Measurements from ENCODE around the gene COPB2.

GRCh38 chr3:139346771-139347170 is 42.7 kb downstream of the COPB2 start:
- no peak for TF ChIP-seq POLR2A (IDR thresholded peaks at IDR 0.05; ENCODE audit: borderline replicate concordance, extremely low read depth, insufficient read depth, insufficient read length)
- TF ChIP-seq EGR1 (IDR thresholded peaks at IDR 0.05; ENCODE audit: low read depth), result no peak
- TF ChIP-seq EZH2phosphoT487 (IDR thresholded peaks at IDR 0.05; ENCODE audit: borderline replicate concordance), result no peak
- no peak for TF ChIP-seq CTCF (IDR thresholded peaks at IDR 0.05 in 2 of 3, conservative IDR thresholded peaks at IDR 0.05 in 1 of 3; ENCODE audit: borderline replicate concordance in 1 of 3, insufficient read depth in 1 of 3, low read depth in 2 of 3, low read length in 2 of 3)
- no peak for TF ChIP-seq REST (IDR thresholded peaks at IDR 0.05; ENCODE audit: low read depth)
- TF ChIP-seq EZH2 (IDR thresholded peaks at IDR 0.05), result no peak
- no peak for TF ChIP-seq ATF3 (IDR thresholded peaks at IDR 0.05)
- no peak for TF ChIP-seq ZFX (IDR thresholded peaks at IDR 0.05)
- TF ChIP-seq ELF1 (IDR thresholded peaks at IDR 0.05; ENCODE audit: borderline replicate concordance, low read depth), result no peak
- no peak for TF ChIP-seq POLR2AphosphoS5 (IDR thresholded peaks at IDR 0.05; ENCODE audit: low read depth, low read length)
